ENCODE data around the gene SEPTIN12.

- TF ChIP-seq, protein P1, sequence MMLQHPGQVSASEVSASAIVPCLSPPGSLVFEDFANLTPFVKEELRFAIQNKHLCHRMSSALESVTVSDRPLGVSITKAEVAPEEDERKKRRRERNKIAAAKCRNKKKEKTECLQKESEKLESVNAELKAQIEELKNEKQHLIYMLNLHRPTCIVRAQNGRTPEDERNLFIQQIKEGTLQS (IDR thresholded peaks at IDR 0.05; ENCODE audit: insufficient read depth, low read depth, low read length): no peak
- TF ChIP-seq TEAD4 (IDR thresholded peaks at IDR 0.05; ENCODE audit: low read depth, low read length): no peak
- TF ChIP-seq, protein P2, sequence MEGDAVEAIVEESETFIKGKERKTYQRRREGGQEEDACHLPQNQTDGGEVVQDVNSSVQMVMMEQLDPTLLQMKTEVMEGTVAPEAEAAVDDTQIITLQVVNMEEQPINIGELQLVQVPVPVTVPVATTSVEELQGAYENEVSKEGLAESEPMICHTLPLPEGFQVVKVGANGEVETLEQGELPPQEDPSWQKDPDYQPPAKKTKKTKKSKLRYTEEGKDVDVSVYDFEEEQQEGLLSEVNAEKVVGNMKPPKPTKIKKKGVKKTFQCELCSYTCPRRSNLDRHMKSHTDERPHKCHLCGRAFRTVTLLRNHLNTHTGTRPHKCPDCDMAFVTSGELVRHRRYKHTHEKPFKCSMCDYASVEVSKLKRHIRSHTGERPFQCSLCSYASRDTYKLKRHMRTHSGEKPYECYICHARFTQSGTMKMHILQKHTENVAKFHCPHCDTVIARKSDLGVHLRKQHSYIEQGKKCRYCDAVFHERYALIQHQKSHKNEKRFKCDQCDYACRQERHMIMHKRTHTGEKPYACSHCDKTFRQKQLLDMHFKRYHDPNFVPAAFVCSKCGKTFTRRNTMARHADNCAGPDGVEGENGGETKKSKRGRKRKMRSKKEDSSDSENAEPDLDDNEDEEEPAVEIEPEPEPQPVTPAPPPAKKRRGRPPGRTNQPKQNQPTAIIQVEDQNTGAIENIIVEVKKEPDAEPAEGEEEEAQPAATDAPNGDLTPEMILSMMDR (IDR thresholded peaks at IDR 0.05; ENCODE audit: control extremely low read depth in 1 of 3, insufficient read depth in 1 of 3, low read depth in 1 of 3, low read length in 3 of 3): no peak
- no peak for TF ChIP-seq EZH2 (IDR thresholded peaks at IDR 0.05; ENCODE audit: low read depth, low read length, severe bottlenecking)
Measured at GRCh38 chr16:4736546-4736945, 51.6 kb downstream of the SEPTIN12 start.

All from H1 (cell line).